Lung (tissue), 12 donors: ENCODE measurements around the gene ADAMTS16. TPM values are rescaled to one million over a fixed set of nuclear protein-coding genes. Genes with fewer than 3 reads are reported as not detected.

Source experiments
- ATAC-seq: fragments of 200-7000 bp; cut with Tn5 transposase; one replicate; pipeline ENCODE4 v1.9.1; 2020; ENCODE audit warnings: moderate number of reproducible peaks; ENCODE audit not compliant: insufficient read depth, low FRiP score
- DNase-seq, 3 donors: peaks; one replicate each; pipeline ENCODE4 v3.0.0-alpha.2; 2013 to 2017
- H3K27ac ChIP-seq, 2 donors: one replicate each; pipeline ENCODE4 v1.5.1; 2013; ENCODE audit warnings: mild to moderate bottlenecking in 2 of 2, moderate library complexity in 2 of 2, control low read depth in 1 of 2, inconsistent platforms in 1 of 2, low read depth in 1 of 2, low read length in 1 of 2
- H3K27me3 ChIP-seq, 3 donors: one replicate each; pipeline ENCODE4 v1.5.1; 2013; ENCODE audit warnings: low read length in 2 of 3; ENCODE audit not compliant: control insufficient read depth in 3 of 3, insufficient read depth in 3 of 3
- H3K36me3 ChIP-seq, 4 donors: one replicate each; pipeline ENCODE4 v1.5.1; 2013; ENCODE audit warnings: low read length in 4 of 4, mild to moderate bottlenecking in 1 of 4, moderate library complexity in 1 of 4; ENCODE audit not compliant: control insufficient read depth in 4 of 4, insufficient read depth in 4 of 4
- H3K4me1 ChIP-seq, 5 donors: one replicate each; pipeline ENCODE4 v1.5.1; 2013; ENCODE audit warnings: low read length in 5 of 5, mild to moderate bottlenecking in 2 of 5, moderate library complexity in 1 of 5; ENCODE audit not compliant: control insufficient read depth in 5 of 5, insufficient read depth in 5 of 5
- H3K4me3 ChIP-seq: one replicate; pipeline ENCODE4 v1.5.1; 2013; ENCODE audit warnings: mild to moderate bottlenecking, control low read depth, moderate library complexity
- H3K9ac ChIP-seq, 2 donors: one replicate each; pipeline ENCODE4 v1.5.1; 2013; ENCODE audit warnings: low read length in 2 of 2, control low read depth in 1 of 2; ENCODE audit not compliant: insufficient read depth in 1 of 2
- H3K9me3 ChIP-seq, 4 donors: one replicate each; pipeline ENCODE4 v1.5.1; 2013; ENCODE audit warnings: low read length in 3 of 4, mild to moderate bottlenecking in 1 of 4, moderate library complexity in 1 of 4; ENCODE audit not compliant: control insufficient read depth in 4 of 4, insufficient read depth in 3 of 4
- CTCF ChIP-seq: IDR thresholded peaks from 2 replicates; pipeline ENCODE4 v1.5.1; 2012; ENCODE audit warnings: mild to moderate bottlenecking; ENCODE audit errors: control extremely low read depth, extremely low read depth
- WGBS, 2 donors: extraction: QIAGEN DNeasy Blood & Tissue Kit; methylation state at CpG; one replicate each; pipeline ENCODE4 v1.1.7; 2013; 5-methylcytosine and 5-hydroxymethylcytosine counted together
- polyA plus RNA-seq, 2 donors: library from polyadenylated mRNA; stranded (reverse); fragments of 200-250 nt; gene quantifications; one replicate each; pipeline ENCODE4 v1.2.1, GENCODE V29; 2013
- total RNA-seq, 2 donors: library from RNA; depleted of rRNA in 1 of 2; stranded (reverse); fragments of >200 nt in 1 of 2; gene quantifications; one replicate each; pipeline ENCODE4 v1.2.1, GENCODE V29; 2014 to 2021
- donor health status: control.
- donor health status: control.
- donor health status: Bipolar disorder and iron deficiency.
- donor health status: healthy.
- donor health status: DM: yes; HTN: yes; CAD: no.

The ADAMTS16 gene
- total and polyA plus RNA-seq, 4 donors = 0.09 to 0.97 TPM; not detected in 2

GRCh38 chr5:5257353-5257752 lies 117.2 kb downstream of the ADAMTS16 start:
- no peak overlapping the region for H3K9ac ChIP-seq
- H3K9me3 ChIP-seq = peaks cover 0 to 12% (median 3%) of the 10 kb centered on the region in 4 donors
- TF ChIP-seq CTCF = no peak
- WGBS, 2 donors = 87 to 89% methylated on average over 5 of the region's 5 CpGs
- no peaks in the 10 kb centered on the region for H3K27me3 ChIP-seq
- H3K27ac ChIP-seq = no peak overlapping the region
- ATAC-seq (no peak), DNase-seq (no peak)
- H3K4me3 ChIP-seq = no peak overlapping the region
- no peaks in the 10 kb centered on the region for H3K4me1 ChIP-seq
- H3K36me3 ChIP-seq = no peaks in the 10 kb centered on the region

GRCh38 chr5:5258564-5258963 lies 118.4 kb downstream of the ADAMTS16 start:
- DNase-seq (no peak), ATAC-seq (no peak)
- Histone ChIP-seq H3K27me3 (no peaks in the 10 kb centered on the region), H3K27ac (no peak overlapping the region), H3K9me3 (peaks cover 0 to 12% (median 3%) of the 10 kb centered on the region in 4 donors), H3K4me3 (no peak overlapping the region), H3K4me1 (no peaks in the 10 kb centered on the region), H3K36me3 (no peaks in the 10 kb centered on the region), H3K9ac (no peak overlapping the region)
- TF ChIP-seq CTCF = no peak
- 75 to 85% methylated on average over 1 of the region's 1 CpG for WGBS, 2 donors

GRCh38 chr5:5264727-5265126 lies 124.6 kb downstream of the ADAMTS16 start:
- ATAC-seq (no peak), DNase-seq (no peak)
- H3K27me3 ChIP-seq = no peaks in the 10 kb centered on the region
- no peak overlapping the region for H3K4me3 ChIP-seq
- H3K36me3 ChIP-seq = no peaks in the 10 kb centered on the region
- H3K9ac ChIP-seq = no peak overlapping the region
- H3K27ac ChIP-seq = no peak overlapping the region
- no peaks in the 10 kb centered on the region for H3K4me1 ChIP-seq
- WGBS, 2 donors = 74 to 84% methylated on average over 3 of the region's 3 CpGs
- no peak for TF ChIP-seq CTCF
- H3K9me3 ChIP-seq = peaks cover 0 to 5% (median 0%) of the 10 kb centered on the region in 4 donors

GRCh38 chr5:5266297-5266696 lies 126.2 kb downstream of the ADAMTS16 start:
- DNase-seq = no peak
- Histone ChIP-seq H3K4me3 (no peak overlapping the region), H3K9me3 (peaks cover 0 to 7% (median 0%) of the 10 kb centered on the region in 4 donors), H3K36me3 (no peaks in the 10 kb centered on the region), H3K9ac (no peak overlapping the region), H3K27ac (no peak overlapping the region), H3K27me3 (no peaks in the 10 kb centered on the region), H3K4me1 (peaks cover 0 to 3% (median 0%) of the 10 kb centered on the region in 5 donors)
- WGBS, 2 donors = 79 to 89% methylated on average over 6 of the region's 6 CpGs
- no peak for ATAC-seq
- no peak for TF ChIP-seq CTCF
